Upper lobe of left lung (tissue), 6 donors: Measurements from ENCODE around the gene CCDC57. TPM values are rescaled to one million over a fixed set of nuclear protein-coding genes. Genes with fewer than 3 reads are reported as not detected.

Source experiments
- ATAC-seq, 2 donors: fragments of 200-7000 bp; cut with Tn5 transposase; one replicate each; pipeline ENCODE4 v1.9.1; 2022; ENCODE audit warnings: mild to moderate bottlenecking in 2 of 2, moderate library complexity in 2 of 2; ENCODE audit not compliant: low FRiP score in 2 of 2
- DNase-seq, 2 donors: peaks; one replicate each; pipeline ENCODE4 v3.0.0-alpha.2; 2019 to 2020
- H3K27ac ChIP-seq, 4 donors: fragments of 200-600 bp; sonication (generic); one replicate each; pipeline ENCODE4 v1.5.1; 2016 to 2019
- H3K27me3 ChIP-seq, 4 donors: fragments of 200-600 bp; sonication (generic); one replicate each; pipeline ENCODE4 v1.5.1; 2017 to 2019
- H3K36me3 ChIP-seq, 4 donors: fragments of 200-600 bp; sonication (generic); one replicate each; pipeline ENCODE4 v1.5.1; 2016 to 2019
- H3K4me1 ChIP-seq, 4 donors: fragments of 200-600 bp; sonication (generic); one replicate each; pipeline ENCODE4 v1.5.1; 2018 to 2019
- H3K4me3 ChIP-seq, 4 donors: fragments of 200-600 bp; sonication (generic); one replicate each; pipeline ENCODE4 v1.5.1; 2017 to 2019; ENCODE audit warnings: mild to moderate bottlenecking in 2 of 4, moderate library complexity in 1 of 4
- H3K9me3 ChIP-seq, 4 donors: fragments of 200-600 bp; sonication (generic); one replicate each; pipeline ENCODE4 v1.5.1; 2018 to 2019
- EP300 ChIP-seq, 4 donors: sonication (generic); formaldehyde crosslinking; IDR thresholded peaks; one replicate each; pipeline ENCODE4 v1.5.1; 2017; ENCODE audit warnings: antibody characterized with exemption in 4 of 4, control low read depth in 2 of 4
- POLR2A ChIP-seq, 4 donors: fragments of 450-650 bp; IDR thresholded peaks; one replicate each; pipeline ENCODE4 v1.5.1; 2016 to 2017; ENCODE audit warnings: antibody characterized with exemption in 4 of 4, mild to moderate bottlenecking in 2 of 4
- POLR2AphosphoS5 ChIP-seq, 2 donors: sonication (generic); formaldehyde crosslinking; IDR thresholded peaks; one replicate each; pipeline ENCODE4 v1.5.1; 2017; ENCODE audit warnings: antibody characterized with exemption in 2 of 2
- WGBS, 2 donors: methylation state at CpG; one replicate each; pipeline ENCODE4 v1.1.5; 2017 to 2018; 5-methylcytosine and 5-hydroxymethylcytosine counted together
- total RNA-seq, 6 donors: library from RNA; depleted of rRNA in 4 of 6; stranded (reverse); fragments of >200 nt in 4 of 6; gene quantifications; one replicate each; pipeline versions ENCODE4 v1.1.0 to v1.2.1, GENCODE V29; 2016 to 2021
- TF ChIP-seq, protein P1 (sequence below), 6 experiments: fragments of 450-650 bp in 4 of 6; fragments of 200-600 bp in 2 of 6; sonication (generic) in 2 of 6; IDR thresholded peaks; one replicate each; pipeline ENCODE4 v1.5.1; 2016 to 2019; ENCODE audit warnings: antibody characterized with exemption in 6 of 6
- donor health status: DM: no; HTN: no; CAD: no; lungs with moderate emphysema.
- donor health status: DM: no; HTN: yes; CAD: no; lungs with severe emphysema.

CCDC57 gene
- total RNA-seq, 6 donors from 2014 or later = 52.9 to 204 (median 71.8) TPM

- Histone ChIP-seq H3K27me3 (no peaks in the 10 kb centered on the region), H3K27ac (no peak overlapping the region), H3K36me3 (peaks cover 0 to 11% (median 0%) of the 10 kb centered on the region in 4 donors), H3K9me3 (no peaks in the 10 kb centered on the region), H3K4me1 (peaks cover 3 to 24% (median 12%) of the 10 kb centered on the region in 4 donors), H3K4me3 (no peak overlapping the region)
- WGBS, 2 donors = 86 to 92% methylated on average over 2 to 4 of the region's 4 CpGs
- DNase-seq = no peak
- no peak for TF ChIP-seq EP300 (IDR thresholded peaks at IDR 0.05)
- no peak for TF ChIP-seq POLR2A (IDR thresholded peaks at IDR 0.05)
- TF ChIP-seq, protein P1, sequence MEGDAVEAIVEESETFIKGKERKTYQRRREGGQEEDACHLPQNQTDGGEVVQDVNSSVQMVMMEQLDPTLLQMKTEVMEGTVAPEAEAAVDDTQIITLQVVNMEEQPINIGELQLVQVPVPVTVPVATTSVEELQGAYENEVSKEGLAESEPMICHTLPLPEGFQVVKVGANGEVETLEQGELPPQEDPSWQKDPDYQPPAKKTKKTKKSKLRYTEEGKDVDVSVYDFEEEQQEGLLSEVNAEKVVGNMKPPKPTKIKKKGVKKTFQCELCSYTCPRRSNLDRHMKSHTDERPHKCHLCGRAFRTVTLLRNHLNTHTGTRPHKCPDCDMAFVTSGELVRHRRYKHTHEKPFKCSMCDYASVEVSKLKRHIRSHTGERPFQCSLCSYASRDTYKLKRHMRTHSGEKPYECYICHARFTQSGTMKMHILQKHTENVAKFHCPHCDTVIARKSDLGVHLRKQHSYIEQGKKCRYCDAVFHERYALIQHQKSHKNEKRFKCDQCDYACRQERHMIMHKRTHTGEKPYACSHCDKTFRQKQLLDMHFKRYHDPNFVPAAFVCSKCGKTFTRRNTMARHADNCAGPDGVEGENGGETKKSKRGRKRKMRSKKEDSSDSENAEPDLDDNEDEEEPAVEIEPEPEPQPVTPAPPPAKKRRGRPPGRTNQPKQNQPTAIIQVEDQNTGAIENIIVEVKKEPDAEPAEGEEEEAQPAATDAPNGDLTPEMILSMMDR (IDR thresholded peaks at IDR 0.05) = no peak
- TF ChIP-seq POLR2AphosphoS5 (IDR thresholded peaks at IDR 0.05) = no peak
- no peak for ATAC-seq
Measured at GRCh38 chr17:82121246-82121645, 91.4 kb downstream of the CCDC57 start.

DNA sequence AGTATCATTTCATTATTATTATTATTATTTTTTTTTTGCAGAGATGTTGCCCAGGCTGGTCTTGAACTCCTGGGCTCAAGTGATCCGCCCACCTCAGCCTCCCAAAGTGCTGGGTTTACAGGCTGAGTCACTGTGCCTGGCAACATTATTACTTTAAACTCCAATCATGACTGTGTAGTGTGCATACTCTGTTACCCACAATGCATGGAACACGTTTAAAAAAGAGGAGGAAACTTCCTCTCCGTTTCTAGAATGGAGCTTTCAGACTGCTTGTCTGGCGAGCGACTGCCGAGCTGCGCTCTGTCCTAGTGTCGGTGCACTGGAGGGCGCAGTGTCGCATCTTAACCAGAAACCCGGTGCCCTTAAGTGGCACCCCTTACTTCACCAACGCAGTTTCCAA lies 92.5 kb downstream of the CCDC57 start:
- DNase-seq = no peak
- Histone ChIP-seq H3K4me1 (peaks cover 3 to 24% (median 12%) of the 10 kb centered on the region in 4 donors), H3K4me3 (no peak overlapping the region), H3K27ac (peak overlapping the region in 1 of 4 donors; percentile 64), H3K9me3 (no peaks in the 10 kb centered on the region), H3K36me3 (peaks cover 0 to 8% (median 0%) of the 10 kb centered on the region in 4 donors), H3K27me3 (no peaks in the 10 kb centered on the region)
- TF ChIP-seq, protein P1 (IDR thresholded peaks at IDR 0.05) = no peak
- no peak for TF ChIP-seq POLR2AphosphoS5 (IDR thresholded peaks at IDR 0.05)
- no peak for TF ChIP-seq POLR2A (IDR thresholded peaks at IDR 0.05)
- no peak for TF ChIP-seq EP300 (IDR thresholded peaks at IDR 0.05)
- 69 to 75% methylated on average over 12 of the region's 12 CpGs for WGBS, 2 donors
- no peak for ATAC-seq

- DNase-seq (peak in 1 of 2 donors; percentile 64), ATAC-seq (peak in 1 of 2 donors; percentile 69)
- Histone ChIP-seq H3K27me3 (no peaks in the 10 kb centered on the region), H3K9me3 (no peaks in the 10 kb centered on the region), H3K4me3 (no peak overlapping the region), H3K4me1 (peaks cover 3 to 30% (median 12%) of the 10 kb centered on the region in 4 donors), H3K27ac (peak overlapping the region; percentile 53 to 87 (median 72)), H3K36me3 (no peaks in the 10 kb centered on the region)
- 49 to 50% methylated on average over 10 to 12 of the region's 12 CpGs for WGBS, 2 donors
- TF ChIP-seq POLR2AphosphoS5 (IDR thresholded peaks at IDR 0.05) (no peak), POLR2A (IDR thresholded peaks at IDR 0.05) (no peak), EP300 (IDR thresholded peaks at IDR 0.05) (no peak)
- TF ChIP-seq, protein P1 (IDR thresholded peaks at IDR 0.05) = no peak
Measured at GRCh38 chr17:82118815-82119380, 93.7 kb downstream of the CCDC57 start.

GRCh38 chr17:82118168-82118814 lies 94.4 kb downstream of the CCDC57 start:
- no peaks in the 10 kb centered on the region for H3K27me3 ChIP-seq
- no peak overlapping the region for H3K4me3 ChIP-seq
- H3K27ac ChIP-seq = peak overlapping the region; percentile 53 to 87 (median 72)
- WGBS, 2 donors = 79 to 81% methylated on average over 13 to 18 of the region's 18 CpGs
- no peaks in the 10 kb centered on the region for H3K9me3 ChIP-seq
- H3K36me3 ChIP-seq = no peaks in the 10 kb centered on the region
- peak in 1 of 2 donors; percentile 2 for ATAC-seq
- DNase-seq = no peak
- TF ChIP-seq POLR2AphosphoS5 (IDR thresholded peaks at IDR 0.05) (no peak), POLR2A (IDR thresholded peaks at IDR 0.05) (peak in 1 of 4 donors; percentile 44)
- H3K4me1 ChIP-seq = peaks cover 3 to 35% (median 12%) of the 10 kb centered on the region in 4 donors

GRCh38 chr17:82117139-82118090 lies 95.2 kb downstream of the CCDC57 start:
- Histone ChIP-seq H3K9me3 (no peaks in the 10 kb centered on the region), H3K4me1 (peaks cover 3 to 38% (median 12%) of the 10 kb centered on the region in 4 donors), H3K27me3 (no peaks in the 10 kb centered on the region), H3K4me3 (no peak overlapping the region), H3K36me3 (peaks cover 0 to 3% (median 0%) of the 10 kb centered on the region in 4 donors), H3K27ac (peak overlapping the region; percentile 53 to 87 (median 72))
- 79 to 80% methylated on average over 22 of the region's 22 CpGs for WGBS, 2 donors
- ATAC-seq (no peak), DNase-seq (no peak)
- TF ChIP-seq, protein P1 (IDR thresholded peaks at IDR 0.05) = no peak
- TF ChIP-seq POLR2AphosphoS5 (IDR thresholded peaks at IDR 0.05) (no peak), EP300 (IDR thresholded peaks at IDR 0.05) (no peak), POLR2A (IDR thresholded peaks at IDR 0.05) (no peak)
